PFSK-1 (cell line): ENCODE results near the gene ZNF326.

Experiments
- FOXP2 ChIP-seq: optimal IDR thresholded peaks from 2 replicates; pipeline ENCODE3; 2011; ENCODE audit warnings: borderline replicate concordance, control low read depth, inconsistent platforms; ENCODE audit not compliant: insufficient read depth; ENCODE audit errors: extremely low read length, extremely low read depth
- POLR2AphosphoS5 ChIP-seq: IDR thresholded peaks from 2 replicates; pipeline ENCODE4 v1.6.1; 2012; ENCODE audit warnings: low read depth, mild to moderate bottlenecking, control low read depth, low read length, moderate library complexity
- REST ChIP-seq, 2 experiments: IDR thresholded peaks; 2 replicates each; pipeline versions ENCODE4 v1.6.1 to v1.8.0; 2011 to 2012; ENCODE audit warnings: low read depth in 2 of 2, low read length in 2 of 2, control low read depth in 1 of 2, inconsistent platforms in 1 of 2, mild to moderate bottlenecking in 1 of 2, moderate library complexity in 1 of 2; ENCODE audit not compliant: insufficient read depth in 1 of 2
- SIN3A ChIP-seq: IDR thresholded peaks from 2 replicates; pipeline ENCODE4 v1.6.1; 2012; ENCODE audit warnings: mild to moderate bottlenecking, low read length, moderate library complexity, borderline replicate concordance; ENCODE audit not compliant: insufficient read depth
- TAF1 ChIP-seq: IDR thresholded peaks from 2 replicates; pipeline ENCODE4 v1.6.1; 2012; ENCODE audit warnings: low read length, control low read depth, borderline replicate concordance; ENCODE audit not compliant: insufficient read depth

Gene ZNF326

GRCh38 chr1:89978755-89979154 is 16.2 kb upstream of the ZNF326 start:
- no peak for TF ChIP-seq REST (IDR thresholded peaks at IDR 0.05; ENCODE audit: insufficient read depth in 1 of 2, low read depth in 2 of 2, low read length in 2 of 2)
- TF ChIP-seq SIN3A, result no peak
- TF ChIP-seq POLR2AphosphoS5, result no peak
- TF ChIP-seq TAF1, result no peak
- no peak for TF ChIP-seq FOXP2

- TF ChIP-seq REST (IDR thresholded peaks at IDR 0.05; ENCODE audit: insufficient read depth in 1 of 2, low read depth in 2 of 2, low read length in 2 of 2), result no peak
- TF ChIP-seq FOXP2, result no peak
- no peak for TF ChIP-seq SIN3A
These were observed 14.3 kb upstream of the ZNF326 start for GRCh38 chr1:89980605-89981004.

GRCh38 chr1:89986020-89986419 is 8.9 kb upstream of the ZNF326 start:
- TF ChIP-seq REST (IDR thresholded peaks at IDR 0.05; ENCODE audit: insufficient read depth in 1 of 2, low read depth in 2 of 2, low read length in 2 of 2) (no peak), TAF1 (no peak), FOXP2 (no peak)

DNA sequence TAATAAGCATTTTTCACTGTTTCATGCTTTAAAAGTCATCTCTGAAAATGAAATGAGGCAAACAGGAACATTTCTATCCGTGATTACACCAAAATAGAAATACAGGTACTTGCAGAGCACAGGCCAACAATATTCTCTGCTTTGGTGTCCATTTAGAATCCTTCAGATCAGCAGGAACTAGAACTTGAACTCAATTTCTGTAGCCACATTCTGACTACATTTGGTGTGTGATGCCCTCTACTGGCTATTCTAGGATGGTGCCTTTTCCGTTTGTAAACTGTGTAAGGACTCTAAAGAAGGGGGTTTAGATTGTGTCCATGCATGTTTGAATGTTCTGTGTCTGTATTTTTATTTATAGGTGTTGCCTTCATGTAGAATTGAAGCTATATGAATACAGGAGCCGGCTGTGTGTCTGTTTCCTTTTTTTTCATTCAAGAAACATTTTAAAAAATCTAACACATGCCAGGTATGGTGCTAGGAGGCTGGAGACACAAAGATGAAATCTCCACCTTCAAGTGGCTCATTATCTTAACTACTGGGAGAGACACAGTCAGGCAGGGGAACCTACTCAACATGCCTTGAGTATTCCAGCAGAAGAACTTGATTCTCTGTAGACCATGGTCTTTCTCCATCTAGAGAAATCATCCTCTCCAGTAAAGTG is 7.6 kb upstream of the ZNF326 start:
- TF ChIP-seq REST (IDR thresholded peaks at IDR 0.05; ENCODE audit: insufficient read depth in 1 of 2, low read depth in 2 of 2, low read length in 2 of 2) (no peak), TAF1 (no peak), FOXP2 (no peak), SIN3A (no peak), POLR2AphosphoS5 (no peak)

DNA sequence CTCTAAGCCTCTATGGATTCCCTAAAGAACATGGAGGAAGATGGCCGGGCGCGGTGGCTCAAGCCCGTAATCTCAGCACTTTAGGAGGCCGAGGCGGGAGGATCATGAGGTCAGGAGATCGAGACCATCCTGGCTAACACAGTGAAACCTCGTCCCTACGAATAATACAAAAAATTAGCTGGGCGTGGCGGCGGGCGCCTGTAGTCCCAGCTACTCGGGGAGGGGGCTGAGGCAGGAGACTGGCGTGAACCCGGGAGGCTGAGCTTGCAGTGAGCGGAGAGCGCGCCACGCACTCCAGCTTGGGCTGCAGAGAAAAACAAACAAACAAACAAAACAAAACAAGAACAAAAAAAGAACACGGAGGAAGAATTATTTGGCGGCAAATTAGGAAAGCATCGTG is 5.8 kb upstream of the ZNF326 start:
- no peak for TF ChIP-seq FOXP2
- TF ChIP-seq TAF1, result no peak
- TF ChIP-seq REST (IDR thresholded peaks at IDR 0.05; ENCODE audit: insufficient read depth in 1 of 2, low read depth in 2 of 2, low read length in 2 of 2), result no peak
- no peak for TF ChIP-seq SIN3A
- no peak for TF ChIP-seq POLR2AphosphoS5
